Activated naive CD4-positive, alpha-beta T cell treated with anti-CD3 and anti-CD28 coated beads, Interleukin-2, amount 50 U/mL, for 16 hours (primary cell): ENCODE results near the gene ANO2.
"Not testable (repeated sequence)": the region's sequence is repeated elsewhere in the genome, so short reads cannot be mapped to it uniquely, and the experiment has no call there.

Source experiments
- DNase-seq: peaks from one replicate; pipeline ENCODE4 v3.0.0-alpha.2; 2020

Gene ANO2

DNA sequence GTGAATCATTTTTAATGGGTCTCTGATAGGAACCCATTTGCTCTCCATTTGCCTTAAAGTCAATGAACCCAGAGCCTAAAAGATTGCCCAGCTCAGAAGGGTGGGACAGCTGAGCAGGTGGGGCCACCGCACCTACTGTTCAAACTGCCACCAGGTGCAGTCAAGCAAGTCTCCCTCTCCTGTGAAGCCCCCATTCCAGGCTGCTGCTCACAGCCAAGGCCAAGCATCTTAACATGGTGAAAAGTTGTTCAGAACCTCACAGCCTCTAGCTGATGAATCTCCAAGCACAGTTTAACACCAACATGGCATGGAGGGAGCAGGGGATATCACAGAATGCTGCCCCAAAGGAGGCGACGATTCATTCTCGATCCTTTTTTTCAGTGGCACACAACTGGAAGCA, 29.5 kb downstream of the ANO2 start:
- DNase-seq: no peak

DNA sequence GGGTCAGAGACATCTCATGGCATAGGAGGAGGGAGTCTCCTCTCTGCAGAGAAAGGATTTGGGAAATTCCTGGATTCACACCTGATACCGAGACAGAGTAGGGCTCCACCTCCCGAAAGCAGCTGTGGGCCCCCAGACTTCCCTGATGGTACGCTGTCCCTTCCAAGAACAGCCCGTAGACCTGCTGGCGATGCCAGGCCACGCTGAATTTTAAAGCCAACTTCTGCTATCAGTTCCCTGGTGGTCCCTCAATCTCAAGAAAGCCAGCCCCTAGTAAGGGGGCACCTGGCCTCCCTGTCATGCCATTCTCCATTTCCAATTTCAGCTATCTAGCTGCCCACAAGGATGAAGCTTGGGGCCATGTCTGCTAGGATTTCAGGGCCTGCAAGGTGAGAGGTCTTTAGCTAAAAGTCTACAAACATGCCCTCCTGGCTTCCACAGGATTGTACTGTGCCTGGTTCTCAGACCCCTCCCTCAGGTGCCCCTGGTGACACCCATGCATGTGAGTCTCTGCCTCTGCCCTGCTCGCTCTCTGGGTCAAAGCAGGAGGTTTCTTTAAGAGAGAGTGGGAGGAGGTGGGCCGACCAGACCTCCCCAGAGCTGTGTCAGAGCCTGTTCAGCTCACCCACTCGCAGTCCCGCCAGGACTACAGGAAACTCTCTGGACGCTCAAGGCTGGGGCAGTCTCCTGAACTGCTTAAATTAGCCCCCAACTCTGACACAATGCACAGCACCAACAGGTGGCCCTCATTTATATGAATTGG, 30.5 kb downstream of the ANO2 start:
- DNase-seq: no peak

- DNase-seq: no peak
These were observed 31.7 kb downstream of the ANO2 start for GRCh38 chr12:5913387-5913786.

DNA sequence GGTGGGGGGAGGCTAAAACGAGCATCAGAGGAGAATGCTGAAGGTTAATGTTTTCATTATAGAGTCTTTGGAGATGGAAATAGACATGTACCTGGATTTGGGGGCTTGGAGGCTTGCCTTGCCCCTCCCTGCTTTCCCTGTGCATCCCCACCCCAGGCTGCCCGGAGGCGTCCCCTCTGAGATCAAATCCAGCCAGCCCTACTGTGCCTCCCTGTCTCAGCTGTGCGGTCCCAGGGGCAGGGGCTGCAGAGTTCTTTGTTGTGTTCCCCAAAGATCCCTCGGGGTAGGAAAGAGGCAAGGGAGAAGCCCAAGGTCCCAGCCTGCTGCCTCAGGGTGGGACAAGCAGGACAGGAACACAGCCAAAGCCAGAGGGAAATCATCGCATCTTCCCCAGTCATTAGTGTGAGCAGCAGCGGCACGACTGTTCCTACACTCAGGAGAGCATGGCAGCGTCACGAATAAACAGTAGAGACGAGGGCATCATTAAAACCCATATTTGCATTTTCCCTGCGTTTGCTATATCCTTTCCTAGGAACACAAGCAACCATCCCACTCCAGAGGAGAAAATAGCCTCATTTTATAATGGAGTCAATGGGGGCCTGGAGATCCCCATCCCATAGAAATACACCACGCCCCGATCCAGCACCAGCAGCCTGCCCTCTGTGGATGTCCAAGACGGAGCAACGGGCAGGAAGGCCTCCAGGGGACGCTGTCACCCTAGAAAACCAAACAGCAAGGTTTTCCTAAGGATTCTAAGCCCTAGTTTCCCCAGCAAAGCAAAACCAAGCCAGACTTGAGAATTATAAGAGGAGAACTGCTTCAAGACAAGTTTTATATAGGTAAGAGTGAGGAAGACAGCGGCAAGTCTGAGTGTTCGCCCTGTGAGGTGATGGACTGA, 32.4 kb downstream of the ANO2 start:
- DNase-seq: no peak

GRCh38 chr12:5912011-5912410, 33.0 kb downstream of the ANO2 start:
- DNase-seq: no peak

- no peak for DNase-seq
These were observed 34.1 kb downstream of the ANO2 start for GRCh38 chr12:5910790-5911548.

- DNase-seq: no peak
These were observed 35.5 kb downstream of the ANO2 start for GRCh38 chr12:5909560-5909959.

DNA sequence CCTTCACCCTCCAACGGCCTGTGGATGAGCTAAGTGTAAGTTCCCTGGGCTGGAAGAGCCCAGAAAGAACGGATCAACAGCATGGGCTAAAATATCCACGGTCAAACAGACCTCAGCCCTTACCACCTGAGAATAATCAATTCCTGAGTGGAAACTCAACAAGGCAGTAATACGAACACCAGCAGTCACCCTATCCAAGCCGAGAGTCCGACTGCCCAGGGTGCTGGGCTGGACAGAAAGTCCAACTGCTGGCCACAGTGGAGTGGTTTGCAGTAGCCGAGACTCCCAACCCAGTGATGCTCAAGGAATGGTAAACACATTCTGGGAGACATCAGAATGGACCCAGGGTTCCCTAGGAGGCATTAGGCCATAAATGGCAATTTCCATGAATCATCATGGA, 36.8 kb downstream of the ANO2 start:
- DNase-seq: no peak

DNA sequence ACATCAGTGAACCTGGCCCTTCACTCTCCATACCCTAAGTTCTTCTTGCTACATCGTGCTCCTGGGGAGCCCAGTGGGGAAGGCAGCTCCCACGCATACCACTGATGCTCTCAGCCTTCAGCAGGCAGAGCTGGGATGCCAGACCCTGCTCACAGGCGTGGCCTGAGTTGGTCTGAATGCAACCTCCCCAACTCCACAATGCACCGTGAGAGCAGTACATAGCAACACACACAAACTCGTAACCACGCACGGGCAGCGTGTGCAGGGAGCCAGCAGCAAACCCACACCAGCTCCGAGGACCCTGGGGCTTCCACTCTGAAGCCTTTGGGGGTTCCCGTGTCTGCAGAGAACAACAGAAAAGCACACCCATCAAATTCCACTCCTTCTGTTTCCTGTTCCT, 37.3 kb downstream of the ANO2 start:
- DNase-seq: no peak

DNA sequence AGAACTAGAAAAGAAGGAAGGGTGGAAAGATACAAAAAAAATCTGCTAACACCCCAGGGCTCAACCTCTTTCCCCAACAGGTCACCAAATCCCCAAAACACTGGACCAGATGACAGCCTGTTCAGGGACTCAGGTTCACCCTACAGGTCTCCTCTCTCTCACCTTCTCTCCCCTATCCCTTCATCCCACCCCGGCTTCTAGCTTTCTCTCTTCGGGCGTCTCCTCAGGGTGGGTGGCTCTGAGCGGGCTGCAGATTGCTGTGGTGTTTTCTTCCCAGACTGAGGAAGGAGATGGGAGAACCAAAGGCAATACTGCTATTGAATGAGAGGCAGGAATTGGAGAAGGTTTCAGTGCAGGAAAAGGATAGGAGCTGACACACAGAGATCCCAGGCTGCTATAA, 39.3 kb downstream of the ANO2 start:
- no peak for DNase-seq

- no peak for DNase-seq
These were observed 40.1 kb downstream of the ANO2 start for GRCh38 chr12:5904969-5905368.

DNA sequence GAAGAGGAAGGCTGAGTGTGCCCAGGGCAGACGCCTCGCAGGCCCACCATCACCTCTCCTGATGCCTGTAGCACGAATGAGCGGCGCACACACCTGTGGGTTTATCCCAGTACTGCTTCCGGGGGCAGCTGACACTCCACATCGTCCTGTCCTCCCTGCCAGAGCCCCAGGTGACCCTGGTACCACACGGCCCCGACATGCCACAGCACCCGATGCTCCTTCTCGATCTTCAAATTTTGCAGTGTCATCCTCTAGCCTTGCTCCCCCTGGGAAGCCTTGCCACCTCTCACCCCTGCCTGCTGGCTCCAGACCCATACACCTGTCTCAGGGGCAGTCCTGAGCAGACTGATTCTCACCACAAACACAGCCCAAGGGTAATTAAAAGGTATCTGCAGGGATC, 40.6 kb downstream of the ANO2 start:
- DNase-seq: no peak

DNA sequence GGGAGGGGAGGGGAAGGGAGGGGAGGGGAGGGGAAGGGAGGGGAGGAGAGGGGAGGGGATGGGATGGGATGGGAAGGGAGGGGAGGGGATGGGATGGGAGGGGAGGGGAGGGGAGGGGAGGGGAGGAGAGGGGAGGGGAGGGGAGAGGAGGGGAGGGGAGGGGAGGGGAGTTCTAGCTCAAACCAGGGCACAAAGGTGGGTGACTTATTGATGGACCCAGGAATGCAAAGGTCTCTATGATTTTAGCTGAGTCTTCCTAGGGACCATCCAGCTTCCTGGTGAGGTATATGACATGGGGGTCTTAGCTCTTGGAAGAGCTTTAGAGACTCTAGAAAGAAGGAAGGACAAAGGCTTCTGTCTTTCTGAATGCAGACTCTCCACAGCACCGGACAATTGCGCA, 42.3 kb downstream of the ANO2 start:
- no peak for DNase-seq

DNA sequence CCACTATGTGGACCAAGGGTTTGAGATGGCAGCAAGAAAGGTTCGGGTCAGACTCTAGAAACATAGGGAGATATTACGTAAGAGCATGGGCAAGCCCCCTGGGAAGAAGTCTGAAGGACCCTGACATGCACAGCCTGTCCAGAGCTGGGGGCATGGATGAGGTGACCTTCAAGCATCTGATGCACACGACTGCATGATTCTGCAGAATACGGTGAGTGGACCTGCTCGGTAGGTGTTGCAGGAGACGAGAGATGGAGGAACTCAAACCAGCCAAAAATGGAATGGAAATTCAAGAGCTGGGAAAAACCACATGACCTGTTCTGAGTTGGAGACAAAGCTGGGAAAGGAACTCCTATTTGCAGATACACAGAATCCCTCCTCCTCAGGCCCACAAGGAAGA, 43.6 kb downstream of the ANO2 start:
- DNase-seq: no peak

- no peak for DNase-seq
These were observed 44.4 kb downstream of the ANO2 start for GRCh38 chr12:5900533-5901205.

DNA sequence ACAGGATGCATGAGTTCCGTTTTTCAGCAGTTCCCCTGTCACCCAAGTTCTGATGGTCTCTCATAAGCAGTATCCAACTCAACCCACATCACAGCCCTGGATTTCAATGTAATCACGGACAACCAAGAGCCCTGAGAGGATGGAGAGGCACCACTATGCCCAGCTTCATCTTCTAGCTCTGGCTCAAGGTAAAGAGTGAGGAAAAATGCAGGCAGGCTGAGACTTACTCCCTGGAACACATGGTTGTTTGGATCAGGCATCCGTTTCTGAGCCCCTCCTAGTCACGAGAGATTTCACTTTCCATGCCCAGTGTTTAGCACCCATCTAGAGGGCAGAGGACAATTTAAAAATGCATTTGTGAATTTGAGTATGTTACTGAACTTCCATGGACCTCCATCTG, 45.0 kb downstream of the ANO2 start:
- no peak for DNase-seq

GRCh38 chr12:5899675-5900074, 45.4 kb downstream of the ANO2 start:
- no peak for DNase-seq

GRCh38 chr12:5898874-5899273, 46.2 kb downstream of the ANO2 start:
- no peak for DNase-seq

DNA sequence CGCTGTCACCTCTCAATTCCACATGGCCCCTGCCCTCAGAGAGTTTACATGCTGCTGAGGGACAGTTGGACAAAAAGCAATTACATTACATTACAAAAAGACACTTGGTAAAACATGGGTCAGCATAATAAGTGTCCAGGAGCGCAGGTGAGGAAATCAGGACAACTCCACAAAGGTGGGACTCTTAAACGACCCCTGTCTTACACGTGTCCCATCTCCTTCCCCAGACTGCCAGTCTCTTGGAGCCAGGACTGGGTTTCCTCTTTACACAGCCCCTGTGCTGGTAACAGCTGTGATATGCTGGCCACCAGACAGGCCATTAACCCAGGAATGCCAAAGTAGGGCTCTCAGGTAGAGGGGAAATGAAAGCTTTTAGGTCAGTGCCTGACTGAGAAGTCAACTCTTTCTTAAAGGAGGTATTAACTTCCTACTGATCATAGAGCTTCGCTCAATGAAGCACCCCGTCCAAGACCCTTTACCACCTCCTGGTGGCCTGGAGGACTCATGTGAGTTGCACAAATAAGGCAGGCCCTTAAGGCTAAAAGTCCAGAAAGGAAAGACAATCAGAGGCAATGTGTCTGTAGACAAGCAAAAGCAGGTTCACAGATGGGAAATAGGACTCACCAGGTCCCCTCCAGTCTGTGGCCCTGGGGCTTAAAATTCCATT, 55.5 kb downstream of the ANO2 start:
- no peak for DNase-seq

DNA sequence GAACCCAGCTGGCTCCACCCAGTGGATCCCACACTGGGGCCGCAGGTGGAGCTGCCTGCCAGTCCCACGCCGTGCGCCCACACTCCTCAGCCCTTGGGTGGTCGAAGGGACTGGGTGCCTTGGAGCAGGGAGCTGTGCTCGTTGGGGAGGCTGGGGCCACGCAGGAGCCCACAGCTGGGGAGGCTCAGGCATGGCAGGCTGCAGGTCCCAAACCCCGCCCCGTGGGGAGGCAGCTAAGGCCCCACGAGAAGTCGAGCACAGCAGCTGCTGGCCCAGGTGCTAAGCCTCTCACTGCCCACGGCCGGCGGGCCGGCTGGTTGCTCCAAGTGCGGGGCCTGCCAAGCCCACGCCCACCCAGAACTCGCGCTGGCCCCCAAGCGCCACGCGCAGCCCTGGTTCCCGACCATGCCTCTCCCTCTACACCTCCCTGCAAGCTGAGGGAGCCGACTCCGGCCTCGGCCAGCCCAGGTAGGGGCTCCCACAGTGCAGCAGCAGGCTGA, 56.2 kb downstream of the ANO2 start:
- no peak for DNase-seq

GRCh38 chr12:5887819-5888218, 57.2 kb downstream of the ANO2 start:
- DNase-seq: not testable (repeated sequence)

DNA sequence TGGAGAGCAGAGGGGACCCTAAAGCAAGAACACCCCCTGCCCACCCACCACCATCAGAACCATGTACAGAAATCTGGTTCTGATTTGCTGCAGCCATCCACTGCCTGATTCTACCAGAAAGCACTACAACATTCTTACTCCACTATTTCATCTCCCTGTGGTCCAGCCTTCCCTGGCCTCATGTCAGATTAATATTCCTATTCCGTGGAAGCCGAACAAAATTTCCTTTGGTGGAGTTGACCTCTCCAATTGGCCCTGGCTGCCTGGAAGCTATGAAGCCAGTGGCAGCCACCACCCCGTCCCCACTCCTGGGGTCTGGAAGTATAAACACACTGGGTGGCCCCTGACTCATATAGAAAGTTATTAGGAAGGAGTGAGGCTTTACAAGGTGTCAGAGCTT, 60.2 kb downstream of the ANO2 start:
- DNase-seq: no peak
